Stimulated activated CD8-positive, alpha-beta memory T cell treated with anti-CD3 and anti-CD28 coated beads, Interleukin-4, amount 100 ng/mL, for 24 hours (primary cell): ENCODE results near the gene UBE2I.
"Not testable (repeated sequence)": the region's sequence is repeated elsewhere in the genome, so short reads cannot be mapped to it uniquely, and the experiment has no call there.

Experiments
- DNase-seq: peaks from one replicate; pipeline ENCODE4 v3.0.0-alpha.2; 2020; ENCODE audit warnings: low read depth

Gene UBE2I

DNA sequence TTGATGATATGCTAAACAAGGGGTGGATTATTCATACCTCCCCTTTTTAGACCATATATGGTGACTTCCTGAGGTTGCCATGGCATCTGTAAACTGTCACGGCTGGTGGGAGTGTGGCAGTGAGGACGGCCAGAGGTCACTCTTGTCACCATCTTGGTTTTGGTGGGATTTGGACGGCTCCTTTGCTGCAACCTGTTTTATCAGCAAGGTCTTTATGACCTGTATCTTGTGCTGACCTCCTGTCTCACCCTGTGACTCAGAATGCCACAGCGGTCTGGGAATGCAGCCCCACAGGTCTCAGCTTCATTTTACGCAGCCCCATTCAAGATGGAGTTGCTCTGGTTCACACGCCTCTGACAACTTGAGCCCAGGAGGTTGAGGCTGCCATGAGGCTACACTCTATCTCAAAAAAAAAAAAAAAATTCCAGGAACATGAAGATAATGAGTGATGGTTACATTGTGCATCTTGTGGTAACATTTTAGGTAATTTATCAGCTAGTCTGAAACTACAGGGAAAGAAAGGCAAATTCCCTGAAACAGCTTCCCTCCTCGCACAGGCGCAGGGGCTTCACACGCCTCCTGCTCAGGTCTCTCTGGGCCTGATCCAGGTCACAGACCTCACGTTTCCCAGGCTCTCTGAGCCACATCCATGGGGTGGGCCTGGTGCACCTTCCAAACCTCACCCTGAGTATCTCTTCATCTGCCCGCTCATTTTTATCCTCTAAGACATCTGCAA lies 15.3 kb upstream of the UBE2I start:
- no peak for DNase-seq

DNA sequence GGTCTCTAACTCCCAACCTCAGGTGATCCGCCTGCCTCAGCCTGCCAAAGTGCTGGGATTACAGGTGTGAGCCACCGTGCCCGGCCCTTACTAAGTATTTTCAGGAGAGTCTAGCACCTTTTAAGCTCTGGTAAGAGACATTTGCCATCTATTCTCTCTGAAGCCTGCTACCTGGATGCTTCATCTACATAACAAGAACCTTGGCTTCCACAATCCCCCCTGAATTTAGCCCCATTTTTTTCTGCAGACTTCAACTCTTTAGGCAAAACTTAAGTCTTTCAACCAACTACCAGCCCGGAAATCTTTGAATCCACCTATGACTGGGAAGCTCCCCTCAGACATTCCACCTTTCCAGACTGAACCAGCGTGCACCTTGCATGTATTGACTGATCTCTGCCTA lies 14.0 kb upstream of the UBE2I start:
- DNase-seq = no peak

DNA sequence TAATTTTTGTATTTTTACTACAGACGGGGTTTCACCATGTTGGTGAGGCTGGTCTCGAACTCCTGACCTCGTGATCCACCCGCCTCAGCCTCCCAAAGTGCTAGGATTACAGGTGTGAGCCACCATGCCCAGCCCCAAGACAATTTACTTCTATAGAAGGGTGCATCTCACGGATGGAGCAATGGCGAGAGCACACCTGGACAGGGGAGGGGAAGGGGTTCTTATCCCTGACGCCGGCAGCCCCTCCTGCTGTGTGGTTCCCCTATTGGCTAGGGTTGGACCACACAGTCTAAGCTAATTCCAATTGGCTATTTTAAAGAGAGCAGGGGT lies 12.8 kb upstream of the UBE2I start:
- not testable (repeated sequence) for DNase-seq

DNA sequence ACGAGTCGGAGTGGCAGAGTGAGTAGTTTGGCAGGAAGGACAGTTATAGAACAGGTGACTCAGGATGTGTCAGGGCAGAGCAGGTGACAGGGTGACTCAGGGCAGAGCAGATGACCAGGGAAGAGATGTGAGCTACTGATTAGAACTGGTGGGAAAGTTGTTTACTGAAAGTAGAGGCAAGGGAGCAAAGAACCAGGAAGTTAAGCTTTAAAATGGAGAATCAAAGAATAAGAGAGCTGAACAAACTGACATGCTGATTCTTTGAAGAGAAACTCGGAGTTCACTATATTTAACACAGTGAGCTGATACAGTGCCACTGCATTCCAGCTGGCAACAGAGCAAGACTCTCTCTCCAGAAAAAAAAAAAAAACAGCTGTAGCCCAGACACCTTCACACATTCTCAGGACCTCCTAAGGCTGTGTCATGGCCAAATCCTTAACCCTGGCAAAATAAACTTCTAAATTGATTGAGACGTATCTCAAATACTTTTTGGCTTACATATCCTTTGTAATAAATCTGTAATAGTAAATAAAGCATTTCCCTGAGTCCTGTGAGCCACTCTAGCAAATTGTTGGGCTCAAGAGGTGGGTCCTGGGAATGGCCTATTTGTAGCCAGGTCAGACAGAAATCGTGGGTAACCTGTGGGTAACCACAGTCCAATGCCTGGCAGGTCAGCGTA lies 12.3 kb upstream of the UBE2I start:
- no peak for DNase-seq

DNA sequence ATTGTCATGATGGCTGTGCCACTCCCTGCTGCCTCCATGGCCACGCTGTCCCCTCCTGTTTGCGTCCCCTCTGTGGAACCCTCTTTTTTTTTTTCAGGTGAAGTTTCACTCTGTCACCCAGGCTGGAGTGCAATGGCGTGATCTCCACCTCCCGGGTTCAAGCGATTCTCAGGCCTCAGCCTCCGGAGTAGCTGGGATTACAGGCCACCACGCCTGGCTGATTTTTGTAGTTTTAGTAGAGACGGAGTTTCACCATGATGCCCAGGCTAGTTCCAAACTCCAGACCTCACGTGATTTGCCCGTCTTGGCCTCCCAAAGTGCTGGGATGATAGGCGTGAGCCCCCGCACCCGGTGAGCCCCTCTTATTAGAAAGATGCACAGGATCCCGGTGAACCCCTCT lies 11.0 kb upstream of the UBE2I start:
- DNase-seq = no peak

DNA sequence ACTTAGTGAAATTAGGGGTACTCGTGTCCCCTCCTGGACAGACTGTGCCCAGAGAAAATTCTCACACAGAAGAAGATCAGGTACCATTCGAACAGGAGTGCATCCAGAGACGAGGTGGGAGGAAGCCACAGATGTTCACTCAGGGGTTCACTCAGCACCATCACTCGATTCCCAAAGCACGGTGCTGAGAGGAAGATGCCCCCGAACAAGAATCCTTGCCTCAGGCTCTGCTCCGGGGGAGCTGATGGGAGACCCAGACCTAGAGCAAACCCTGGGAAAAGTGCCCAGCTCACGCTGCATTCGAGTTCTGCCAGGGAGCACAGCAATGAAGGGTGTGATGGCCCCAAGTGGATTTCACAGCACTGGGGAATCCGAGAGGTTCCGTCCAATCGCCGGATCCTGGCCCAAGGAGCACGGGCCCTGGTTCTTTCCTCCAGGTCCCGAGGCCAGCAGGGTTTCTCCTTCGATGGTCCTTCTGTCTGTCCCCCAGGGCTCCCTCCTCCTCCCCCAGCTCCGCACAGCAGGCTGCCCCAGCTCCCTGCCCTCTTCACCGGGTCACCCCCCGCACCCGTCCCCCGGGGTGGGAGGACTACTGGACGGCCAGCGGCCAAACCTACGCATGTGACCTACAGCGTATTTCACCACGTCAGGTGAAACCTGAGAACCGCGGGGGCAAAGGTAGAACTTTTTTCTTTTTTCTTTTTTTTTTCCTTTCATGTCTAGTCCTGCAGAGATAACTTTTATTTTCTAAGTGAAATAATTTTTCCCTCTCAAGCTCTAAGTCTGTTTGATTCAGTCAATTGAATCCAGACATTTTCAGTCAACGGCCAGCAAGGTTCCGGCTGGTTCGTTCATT lies 10.2 kb upstream of the UBE2I start:
- DNase-seq = no peak

DNA sequence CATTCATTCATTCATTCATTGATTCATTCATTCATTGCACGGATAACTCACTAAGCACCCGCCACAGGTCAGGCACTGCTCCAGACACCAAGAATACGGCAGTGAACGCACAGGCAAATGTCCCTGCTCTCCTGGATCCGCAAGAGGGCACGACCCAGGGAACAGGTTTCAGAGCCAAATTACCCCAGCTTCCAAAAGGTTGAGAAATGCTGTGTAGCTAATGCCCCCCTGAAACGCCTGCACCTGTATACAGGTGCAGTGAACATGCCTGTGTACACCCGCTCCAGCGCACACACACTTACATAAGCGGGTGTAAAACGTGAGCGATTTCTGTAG lies 9.6 kb upstream of the UBE2I start:
- no peak for DNase-seq

DNA sequence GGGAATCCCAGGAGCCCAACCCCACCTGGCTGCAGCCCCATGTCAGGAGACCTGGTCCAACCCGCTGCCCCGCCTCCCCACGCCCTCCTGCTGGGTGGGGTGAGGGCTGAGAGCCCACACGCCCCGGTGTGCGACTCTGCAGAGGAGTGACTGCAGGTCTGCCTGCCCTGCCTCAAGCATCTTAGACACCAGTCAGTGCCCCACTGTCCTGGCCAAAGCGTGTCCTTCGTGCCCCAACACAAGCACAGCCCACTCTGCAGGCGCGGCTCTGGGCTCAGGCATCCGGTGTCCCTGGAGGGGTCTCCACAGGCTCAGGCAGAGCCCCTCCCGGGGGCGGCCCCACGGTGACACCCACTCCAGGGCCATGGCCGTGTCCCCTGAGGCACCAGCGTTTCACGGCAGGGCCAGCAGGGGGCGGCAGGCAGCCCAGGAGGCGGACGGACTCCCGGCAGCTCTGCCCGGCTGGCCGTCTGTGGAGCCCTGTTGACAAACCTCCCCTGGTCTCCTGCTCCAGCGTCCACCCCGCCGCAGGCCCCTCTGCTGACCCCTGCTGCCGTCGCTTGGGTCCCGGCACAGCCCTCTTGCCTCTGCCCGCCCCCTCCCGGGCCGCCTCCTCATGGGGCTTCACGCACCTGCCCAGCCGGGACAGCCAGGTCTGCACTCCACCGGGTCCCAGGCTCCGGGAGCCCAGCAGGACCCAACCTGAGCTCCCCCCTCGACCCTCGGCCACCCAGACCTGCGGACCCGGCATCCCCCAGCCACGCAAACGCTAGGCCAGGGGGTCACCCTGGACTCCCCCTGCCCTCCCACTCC lies 8.6 kb upstream of the UBE2I start:
- DNase-seq = peak; percentile 67

DNA sequence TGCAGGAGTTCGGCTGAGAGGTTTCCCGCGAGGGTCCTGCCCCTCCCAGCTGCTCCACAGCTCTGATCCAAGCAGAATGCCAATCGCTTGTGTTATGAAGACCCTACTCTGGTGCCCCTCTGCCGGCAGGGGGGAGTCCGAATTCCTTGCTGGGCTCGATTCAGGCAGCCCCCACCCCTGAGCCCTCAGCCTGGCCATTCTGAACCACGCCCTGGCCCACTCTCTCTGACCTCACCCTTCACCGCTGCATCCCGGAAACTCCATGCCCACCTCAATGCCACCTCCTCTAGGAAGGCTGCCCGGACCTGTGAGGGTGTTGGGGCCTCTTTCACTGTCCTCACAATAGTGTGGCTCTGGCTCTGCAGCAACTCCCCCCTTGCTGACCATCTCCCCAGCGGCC lies 7.9 kb upstream of the UBE2I start:
- DNase-seq = no peak

DNA sequence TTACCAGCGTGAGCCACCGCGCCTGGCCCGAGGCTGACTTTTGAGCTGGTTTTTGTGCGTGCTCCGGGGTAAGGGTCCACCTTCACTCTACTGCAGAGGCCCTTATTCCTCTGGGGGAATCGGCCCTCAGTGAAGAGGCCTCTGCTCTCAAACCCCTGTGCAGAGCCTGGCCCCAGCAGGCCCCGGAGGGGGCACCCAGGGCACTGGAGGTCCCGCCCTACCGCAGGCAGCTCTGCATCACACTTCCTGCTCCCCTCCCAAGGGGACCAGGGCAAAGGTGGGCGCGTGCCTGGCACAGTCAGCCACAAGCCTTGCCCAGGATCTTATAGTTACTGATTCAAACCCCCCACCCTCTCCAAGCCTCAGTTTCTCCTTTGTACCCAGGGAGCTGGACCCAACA lies 3.6 kb upstream of the UBE2I start:
- no peak for DNase-seq

DNA sequence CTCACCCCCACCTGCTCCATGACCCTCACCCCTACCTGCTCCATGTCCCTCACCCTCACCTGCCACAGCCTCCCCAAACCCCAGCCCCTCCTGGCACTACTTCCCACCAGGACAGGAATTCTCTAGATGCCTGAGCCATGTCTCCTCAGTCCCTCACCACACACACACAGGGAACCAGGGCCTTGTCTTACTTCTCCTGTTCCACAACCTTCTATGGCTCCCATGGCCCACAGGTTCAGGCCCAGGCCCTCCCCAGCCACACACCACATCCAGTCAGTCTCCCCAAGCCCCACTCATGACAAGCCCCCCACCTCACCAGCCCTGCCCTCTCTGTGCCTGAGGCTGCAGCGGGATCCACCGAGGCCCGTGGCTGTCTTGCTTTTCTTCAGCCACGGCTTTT lies 3.1 kb upstream of the UBE2I start:
- no peak for DNase-seq

DNA sequence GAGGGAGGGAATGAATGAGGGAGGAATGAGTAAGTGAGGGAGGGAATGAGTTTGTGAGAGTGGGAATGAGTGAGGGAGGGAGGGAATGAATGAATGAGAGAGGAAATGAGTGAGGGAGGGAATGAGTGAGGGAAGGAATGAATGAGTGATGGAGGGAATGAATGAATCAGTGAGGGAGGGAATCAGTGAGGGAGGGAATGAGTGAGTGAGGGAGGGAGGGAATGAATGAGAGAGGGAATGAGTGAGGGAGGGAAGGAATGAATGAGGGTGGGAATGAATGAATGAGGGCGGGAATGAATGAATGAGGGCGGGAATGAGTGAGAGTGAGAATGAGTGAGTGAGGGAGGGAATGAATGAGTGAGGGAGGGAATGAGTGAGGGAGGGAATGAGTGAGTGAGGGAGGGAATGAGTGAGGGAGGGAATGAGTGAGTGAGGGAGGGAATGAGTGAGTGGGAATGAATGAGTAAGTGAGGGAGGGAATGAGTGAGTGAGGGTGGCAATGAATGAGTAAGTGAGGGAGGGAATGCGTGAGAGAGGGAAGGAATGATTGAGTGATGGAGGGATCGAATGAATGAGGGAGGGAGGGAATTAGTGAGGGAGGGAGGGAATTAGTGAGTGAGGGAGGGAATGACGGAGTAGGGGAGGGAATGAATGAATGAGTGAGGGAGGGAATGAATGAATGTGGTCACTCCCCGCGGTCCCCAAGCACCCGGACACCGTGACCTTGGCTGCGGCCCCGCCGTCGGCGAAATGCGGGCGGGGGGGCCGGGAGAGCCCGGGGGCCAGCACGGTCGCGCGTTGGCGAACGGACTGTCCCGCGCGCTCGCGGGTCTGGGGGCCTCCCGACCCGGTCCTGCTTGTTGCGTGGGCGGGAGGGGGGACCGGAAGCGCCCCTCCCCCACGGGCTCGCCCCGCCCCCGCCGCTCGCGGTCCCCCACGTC lies 1.1 kb upstream of the UBE2I start:
- no peak for DNase-seq

DNA sequence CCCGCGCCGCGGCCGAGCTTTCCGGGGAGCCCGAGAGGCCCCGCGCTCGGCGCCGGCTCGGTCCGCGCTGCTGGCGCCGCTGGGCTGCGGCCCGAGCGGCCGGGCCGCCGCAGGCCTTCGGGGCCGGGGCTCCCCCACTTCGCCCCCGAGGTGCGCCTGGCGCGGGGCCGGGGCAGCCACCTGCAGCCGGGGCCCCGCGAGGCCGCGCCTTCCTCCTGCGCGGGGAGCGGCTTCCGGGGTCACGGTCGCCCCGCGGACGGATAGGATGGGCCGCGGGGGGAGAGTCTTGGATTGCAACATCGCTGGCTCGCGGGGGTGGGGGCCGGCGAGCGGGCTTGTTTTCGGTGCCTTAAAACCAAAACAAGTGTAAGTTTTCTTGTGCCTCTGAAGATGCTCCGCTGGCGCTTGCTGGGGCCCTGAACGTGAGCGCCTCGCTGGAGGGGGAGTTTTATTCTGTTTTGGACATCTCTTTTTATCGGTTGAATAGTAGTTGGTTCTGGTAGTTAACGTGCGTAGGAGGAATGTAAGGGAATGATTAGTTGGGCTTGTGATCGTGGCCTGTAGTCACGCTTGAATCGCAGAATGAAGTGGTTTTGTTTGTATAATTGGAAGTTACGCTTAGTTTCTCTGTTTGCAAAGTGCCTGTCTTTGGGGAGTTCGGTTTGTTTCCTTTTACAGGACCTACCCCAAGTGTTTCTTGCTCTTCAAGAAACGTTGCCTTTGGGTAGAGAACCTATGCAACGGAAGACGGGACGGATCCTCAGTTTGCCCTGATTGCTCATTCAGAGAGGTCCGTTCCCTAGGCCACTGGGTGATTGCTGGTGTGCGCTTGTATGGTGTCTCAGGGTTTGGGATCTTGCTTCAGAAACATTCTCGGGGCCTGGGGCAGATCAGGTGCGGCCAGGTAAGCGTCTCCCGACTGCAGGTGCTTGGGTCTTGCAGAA lies 724 bp downstream of the UBE2I start:
- DNase-seq = peak; percentile 50

DNA sequence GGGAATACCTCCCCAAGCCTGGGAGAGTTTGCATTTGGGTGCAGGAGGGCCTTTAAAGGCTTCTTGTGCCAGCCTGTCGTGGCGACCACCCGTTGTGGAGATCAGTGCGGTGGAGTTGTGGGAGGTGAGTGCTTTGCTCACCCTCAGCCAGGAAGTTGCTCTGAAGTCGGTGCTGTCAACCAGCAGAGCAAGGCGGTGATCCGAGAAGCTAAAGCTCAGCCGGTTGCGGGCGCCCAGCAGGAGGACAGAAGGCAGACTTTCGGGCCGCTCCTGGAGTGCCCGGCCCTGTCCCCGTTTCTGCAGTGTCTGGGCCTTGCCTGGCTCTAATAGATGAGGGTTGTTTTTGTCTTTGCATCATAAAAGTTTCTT lies 1.4 kb downstream of the UBE2I start:
- no peak for DNase-seq

DNA sequence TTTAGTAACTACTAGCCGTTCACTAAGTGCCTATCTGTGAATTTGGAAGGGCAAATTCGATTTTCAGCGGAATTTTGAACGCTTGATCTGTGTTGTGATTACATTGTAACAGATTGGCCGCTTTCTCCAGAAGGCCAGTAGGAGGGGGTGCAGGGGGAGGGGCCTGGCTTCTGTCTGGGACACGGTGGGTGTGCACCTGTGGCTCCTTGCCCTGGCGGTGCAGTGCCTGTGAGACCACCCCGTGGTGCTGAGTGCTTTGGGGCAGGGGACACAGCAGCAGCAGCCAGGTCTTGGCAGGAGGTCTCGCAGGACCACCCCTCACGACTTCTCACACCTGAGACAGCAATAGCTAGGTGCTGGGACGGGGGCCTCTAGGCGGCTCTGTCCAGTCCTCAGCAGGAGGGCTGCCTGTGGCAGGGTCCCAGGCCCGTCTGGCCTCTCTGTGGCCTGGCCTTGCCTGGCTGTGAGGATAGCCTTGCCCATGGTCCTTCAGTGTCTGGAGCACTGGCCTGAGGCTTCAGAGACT lies 1.8 kb downstream of the UBE2I start:
- DNase-seq = no peak

DNA sequence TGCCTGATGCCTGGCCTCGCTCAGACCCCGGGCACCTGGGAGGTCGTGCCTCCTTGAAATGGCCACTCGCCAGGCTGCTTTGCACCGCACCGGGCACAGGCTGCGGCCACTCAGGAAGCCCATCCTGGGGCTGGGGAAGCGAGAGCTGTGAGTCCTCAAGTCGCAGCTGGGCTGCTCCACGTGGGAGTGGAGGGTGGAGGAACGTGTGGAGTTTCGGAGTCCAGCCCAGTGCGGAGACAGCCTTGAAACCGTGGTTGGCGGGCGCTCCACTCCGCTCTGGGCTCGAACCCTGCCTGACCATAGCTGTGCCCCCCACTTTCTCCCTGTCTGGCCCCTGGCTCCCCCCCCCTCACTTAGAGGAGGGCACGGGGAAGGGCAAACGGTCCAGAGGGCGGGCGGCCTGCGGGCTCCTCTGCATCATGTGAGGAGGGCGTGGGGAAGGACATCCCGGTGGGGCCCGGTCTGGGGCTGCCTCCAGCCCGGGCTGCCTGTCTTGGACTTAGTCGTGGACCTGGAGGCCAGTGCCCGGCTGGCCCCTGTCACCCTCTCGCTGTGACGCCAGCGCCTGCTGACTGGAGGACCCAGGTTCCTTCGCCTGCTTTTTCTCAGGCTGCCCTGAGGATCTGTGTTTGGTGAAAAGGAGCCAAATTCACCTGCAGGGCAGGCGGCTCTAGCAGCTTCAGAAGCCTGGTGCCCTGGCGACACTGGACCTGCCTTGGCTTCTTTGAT lies 2.5 kb downstream of the UBE2I start:
- no peak for DNase-seq

DNA sequence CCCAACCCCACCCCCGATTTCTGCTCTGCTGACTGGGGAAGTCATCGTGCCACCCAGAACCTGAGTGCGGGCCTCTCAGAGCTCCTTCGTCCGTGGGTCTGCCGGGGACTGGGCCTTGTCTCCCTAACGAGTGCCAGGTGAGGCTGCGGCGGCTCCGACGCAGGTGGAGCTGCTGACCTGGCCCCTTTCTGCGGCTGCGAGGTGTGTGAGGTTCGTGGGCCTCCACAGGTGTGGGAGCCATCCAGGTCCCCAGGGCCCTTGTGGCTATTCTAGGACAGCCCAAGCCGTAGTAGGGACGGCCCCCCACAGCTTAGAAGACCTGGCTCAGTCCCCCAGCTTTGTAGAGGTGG lies 3.0 kb downstream of the UBE2I start:
- DNase-seq = no peak

DNA sequence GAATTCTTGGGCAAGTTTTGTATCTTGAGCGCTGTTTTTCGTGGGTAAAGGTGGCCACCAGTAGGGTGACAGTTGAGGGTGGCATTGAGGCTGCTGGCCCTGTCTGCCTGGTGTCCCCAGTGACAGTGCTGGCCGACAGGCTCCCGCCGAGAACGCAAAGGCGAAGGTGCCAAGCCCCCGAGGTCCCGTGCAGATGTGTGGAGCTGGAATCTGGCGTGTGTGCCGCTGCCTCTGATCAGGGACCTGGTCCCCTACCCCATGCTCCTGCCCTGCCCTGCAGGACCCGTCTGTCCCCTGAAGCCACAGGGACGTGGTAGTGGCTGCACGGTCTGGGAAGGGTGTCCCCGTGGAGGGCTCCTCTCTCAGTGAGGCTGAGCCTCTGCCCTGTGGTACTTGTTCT lies 3.5 kb downstream of the UBE2I start:
- no peak for DNase-seq

DNA sequence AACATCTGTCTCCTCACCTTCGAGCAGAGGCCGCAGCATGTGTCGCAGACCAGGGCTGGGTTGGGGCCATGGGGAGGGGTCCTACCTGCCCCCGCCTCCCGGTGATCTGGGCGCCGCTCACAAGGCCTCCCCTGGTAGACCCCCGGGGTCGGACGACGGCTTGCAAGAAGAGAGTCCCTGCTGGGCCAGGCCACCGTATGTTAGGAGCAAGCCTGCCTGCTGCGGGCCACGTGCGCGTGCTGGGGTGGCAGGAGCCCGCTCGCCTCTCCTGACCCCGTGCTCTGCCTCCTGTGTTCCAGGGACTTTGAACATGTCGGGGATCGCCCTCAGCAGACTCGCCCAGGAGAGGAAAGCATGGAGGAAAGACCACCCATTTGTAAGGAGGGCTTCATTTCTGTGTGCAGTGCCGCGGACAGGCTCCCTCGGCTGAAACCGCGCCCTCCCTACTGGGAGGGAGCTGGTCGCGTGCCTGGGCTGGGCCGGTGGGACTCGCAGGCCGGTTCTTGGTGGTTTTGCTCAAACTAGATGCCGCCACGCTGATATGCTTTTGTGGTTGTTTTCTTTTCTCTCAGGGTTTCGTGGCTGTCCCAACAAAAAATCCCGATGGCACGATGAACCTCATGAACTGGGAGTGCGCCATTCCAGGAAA lies 4.4 kb downstream of the UBE2I start:
- no peak for DNase-seq
